Erythroblast (primary cell): ENCODE results near the gene NDUFB5.

Experiments
- GATA1 ChIP-seq: IDR thresholded peaks from 2 replicates; pipeline ENCODE4 v1.6.1; 2011; ENCODE audit warnings: low read depth, mild to moderate bottlenecking, control low read depth, low read length, moderate library complexity
- POLR2A ChIP-seq: IDR thresholded peaks from 2 replicates; pipeline ENCODE4 v1.6.1; 2011; ENCODE audit warnings: mild to moderate bottlenecking, low read length

DNA sequence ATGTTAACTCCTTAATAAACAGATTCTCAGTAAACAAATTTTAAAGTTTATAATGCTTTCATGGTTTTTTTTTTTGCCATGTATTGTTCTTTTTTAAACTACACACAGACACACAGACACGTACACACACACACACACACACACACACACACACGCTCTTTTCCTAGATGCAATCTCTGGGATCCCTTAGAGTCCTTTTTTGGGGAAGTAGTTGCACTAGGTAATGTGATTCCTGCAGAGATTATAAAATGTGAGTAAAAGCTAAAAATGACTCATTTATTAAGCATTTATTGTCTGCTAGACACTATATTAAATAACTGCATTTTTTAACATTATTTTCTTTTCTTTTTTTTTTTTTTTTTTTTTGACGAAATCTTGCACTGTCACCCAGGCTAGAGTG is 19.9 kb downstream of the NDUFB5 start:
- no peak for TF ChIP-seq POLR2A
- TF ChIP-seq GATA1: no peak
